Ascending aorta (tissue), 2 donors: ENCODE measurements around the gene PLB1. TPM values are rescaled to one million over a fixed set of nuclear protein-coding genes. Genes with fewer than 3 reads are reported as not detected.

ENCODE experiments used
- DNase-seq, 2 donors: peaks; one replicate each; pipeline ENCODE4 v3.0.0-alpha.2; 2019; ENCODE audit warnings: low spot score in 2 of 2
- H3K27ac ChIP-seq, 2 donors: fragments of 200-600 bp; sonication (generic); one replicate each; pipeline ENCODE4 v1.5.1; 2016 to 2017; ENCODE audit warnings: mild to moderate bottlenecking in 1 of 2
- H3K27me3 ChIP-seq: fragments of 200-600 bp; sonication (generic); one replicate; pipeline ENCODE4 v1.5.1; 2017
- H3K36me3 ChIP-seq, 2 donors: fragments of 200-600 bp; sonication (generic); one replicate each; pipeline ENCODE4 v1.5.1; 2016
- H3K4me1 ChIP-seq, 2 donors: fragments of 200-600 bp; sonication (generic); one replicate each; pipeline ENCODE4 v1.5.1; 2016 to 2017; ENCODE audit warnings: mild to moderate bottlenecking in 1 of 2
- H3K4me3 ChIP-seq, 2 donors: fragments of 200-600 bp; sonication (generic); one replicate each; pipeline ENCODE4 v1.5.1; 2016 to 2017; ENCODE audit warnings: mild to moderate bottlenecking in 1 of 2
- H3K9me3 ChIP-seq, 2 donors: fragments of 200-600 bp; sonication (generic); one replicate each; pipeline ENCODE4 v1.5.1; 2016
- intact Hi-C: fragments of 100-400 bp; cut with DNase I; formaldehyde crosslinking; loops from one replicate; pipeline ENCODE4 v1.15.1; 2023
- total RNA-seq: library from RNA; depleted of rRNA; stranded (reverse); fragments of >200 nt; gene quantifications from one replicate; pipeline ENCODE4 v1.1.0, GENCODE V29; 2016
- TF ChIP-seq, protein P1 (sequence below), 3 experiments: fragments of 200-600 bp in 2 of 3; fragments of 450-650 bp in 1 of 3; sonication (generic) in 2 of 3; IDR thresholded peaks; one replicate each; pipeline ENCODE4 v1.5.1; 2016 to 2019; ENCODE audit warnings: antibody characterized with exemption in 3 of 3, mild to moderate bottlenecking in 1 of 3, moderate library complexity in 1 of 3

Gene PLB1
- total RNA-seq, 1 donor from 2014 or later = 9.7 TPM

DNA sequence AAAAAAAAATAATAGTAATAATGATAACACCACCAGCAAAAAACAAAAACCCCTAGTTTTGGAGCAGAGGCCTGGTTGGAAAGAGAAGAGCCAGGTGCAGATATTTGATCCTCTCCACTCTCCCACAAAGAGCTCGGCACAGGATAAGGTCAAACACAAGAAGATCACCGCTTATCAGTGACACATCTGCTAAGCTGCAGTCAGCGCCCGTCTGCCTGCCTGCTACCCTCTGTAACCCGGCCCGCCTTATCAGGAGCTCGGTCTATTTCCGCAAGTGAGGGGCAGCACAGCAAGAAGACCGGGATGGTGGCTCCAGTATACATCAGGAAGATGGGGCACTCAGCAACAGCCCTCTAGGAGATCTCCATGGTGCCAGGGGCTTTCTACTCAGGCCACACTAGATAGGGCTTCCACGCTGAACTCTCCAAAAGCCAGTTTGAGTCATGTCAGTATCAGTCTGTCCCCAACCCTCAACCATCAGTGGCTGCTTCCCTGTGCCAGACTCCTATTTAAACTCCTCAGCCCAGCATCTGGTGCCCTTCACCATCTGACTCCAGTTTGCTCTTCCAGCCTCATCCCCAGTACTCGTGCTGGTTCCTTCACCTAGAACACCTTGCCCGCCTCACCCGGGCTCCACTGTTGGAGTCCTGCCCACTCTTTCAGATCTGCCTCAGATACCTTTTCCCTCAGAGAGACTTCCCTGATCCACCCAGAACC, 188.4 kb downstream of the PLB1 start:
- no peaks in the 10 kb centered on the region for H3K27me3 ChIP-seq
- H3K4me3 ChIP-seq = no peak overlapping the region
- peaks cover 6 to 30% of the 10 kb centered on the region in 2 donors for H3K4me1 ChIP-seq
- H3K27ac ChIP-seq = no peak overlapping the region
- TF ChIP-seq, protein P1, sequence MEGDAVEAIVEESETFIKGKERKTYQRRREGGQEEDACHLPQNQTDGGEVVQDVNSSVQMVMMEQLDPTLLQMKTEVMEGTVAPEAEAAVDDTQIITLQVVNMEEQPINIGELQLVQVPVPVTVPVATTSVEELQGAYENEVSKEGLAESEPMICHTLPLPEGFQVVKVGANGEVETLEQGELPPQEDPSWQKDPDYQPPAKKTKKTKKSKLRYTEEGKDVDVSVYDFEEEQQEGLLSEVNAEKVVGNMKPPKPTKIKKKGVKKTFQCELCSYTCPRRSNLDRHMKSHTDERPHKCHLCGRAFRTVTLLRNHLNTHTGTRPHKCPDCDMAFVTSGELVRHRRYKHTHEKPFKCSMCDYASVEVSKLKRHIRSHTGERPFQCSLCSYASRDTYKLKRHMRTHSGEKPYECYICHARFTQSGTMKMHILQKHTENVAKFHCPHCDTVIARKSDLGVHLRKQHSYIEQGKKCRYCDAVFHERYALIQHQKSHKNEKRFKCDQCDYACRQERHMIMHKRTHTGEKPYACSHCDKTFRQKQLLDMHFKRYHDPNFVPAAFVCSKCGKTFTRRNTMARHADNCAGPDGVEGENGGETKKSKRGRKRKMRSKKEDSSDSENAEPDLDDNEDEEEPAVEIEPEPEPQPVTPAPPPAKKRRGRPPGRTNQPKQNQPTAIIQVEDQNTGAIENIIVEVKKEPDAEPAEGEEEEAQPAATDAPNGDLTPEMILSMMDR (IDR thresholded peaks at IDR 0.05) = no peak
- intact Hi-C loops = no loop called here
- no peak for DNase-seq
- H3K9me3 ChIP-seq = no peaks in the 10 kb centered on the region
- no peaks in the 10 kb centered on the region for H3K36me3 ChIP-seq

DNA sequence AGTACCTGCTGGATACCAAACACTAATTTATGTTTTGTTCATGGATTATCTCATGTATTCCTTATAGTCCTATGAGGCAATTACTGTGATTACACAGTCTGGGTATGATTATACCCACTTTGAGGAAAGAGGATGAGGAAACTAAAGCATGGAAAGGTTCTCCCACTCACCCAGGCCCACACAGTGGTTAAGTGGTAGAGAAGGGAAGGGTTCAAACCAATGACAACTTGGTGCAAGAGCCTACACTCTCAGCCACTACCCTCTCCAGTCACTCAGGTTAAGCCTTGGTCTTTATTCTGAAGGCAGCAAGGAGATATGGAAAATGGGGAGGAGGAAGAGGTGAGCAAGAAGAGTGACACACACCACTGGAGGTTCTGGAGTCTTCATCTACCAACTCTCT, 191.3 kb downstream of the PLB1 start:
- intact Hi-C loops = no loop called here
- TF ChIP-seq, protein P1 (IDR thresholded peaks at IDR 0.05) = no peak
- Histone ChIP-seq H3K36me3 (no peaks in the 10 kb centered on the region), H3K27me3 (no peaks in the 10 kb centered on the region), H3K9me3 (no peaks in the 10 kb centered on the region), H3K4me1 (peaks cover 4 to 17% of the 10 kb centered on the region in 2 donors), H3K4me3 (no peak overlapping the region), H3K27ac (no peak overlapping the region)
- no peak for DNase-seq

DNA sequence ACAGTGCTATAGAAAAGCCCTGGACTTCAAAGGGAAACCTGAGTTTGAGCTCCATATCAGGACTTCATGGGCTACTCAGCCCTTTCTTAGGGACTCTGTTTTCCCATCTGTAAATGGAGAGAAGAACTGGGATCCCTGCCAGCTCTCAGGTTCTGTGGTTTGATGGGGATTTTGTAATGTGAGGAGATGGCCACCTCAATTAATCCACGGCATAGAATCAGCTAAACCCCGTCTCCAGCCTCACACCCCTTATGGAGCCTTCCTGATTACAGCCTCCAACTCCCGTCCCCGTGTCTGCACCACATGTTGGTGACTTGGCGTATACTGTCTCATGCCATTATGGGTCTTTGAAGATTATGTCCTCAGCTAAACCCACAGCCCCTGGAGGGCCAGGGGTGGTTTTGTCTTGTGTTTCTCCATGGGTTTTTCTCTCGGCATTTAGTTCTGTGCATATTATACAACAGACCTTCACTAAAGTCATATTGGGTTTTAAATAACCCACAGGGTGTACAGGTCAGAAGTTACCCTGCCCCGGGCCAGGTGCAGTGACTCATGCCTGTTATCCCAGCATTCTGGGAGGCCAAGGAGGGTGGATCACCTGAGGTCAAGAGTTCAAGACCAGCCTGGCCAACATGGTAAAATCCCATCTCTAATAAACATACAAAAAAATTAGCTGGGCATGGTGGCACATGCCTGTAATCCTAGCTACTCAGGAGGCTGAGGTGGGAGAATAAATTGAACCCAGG, 192.0 kb downstream of the PLB1 start:
- DNase-seq = no peak
- no peaks in the 10 kb centered on the region for H3K36me3 ChIP-seq
- intact Hi-C loops = no loop called here
- peaks cover 4 to 12% of the 10 kb centered on the region in 2 donors for H3K4me1 ChIP-seq
- no peaks in the 10 kb centered on the region for H3K27me3 ChIP-seq
- H3K9me3 ChIP-seq = no peaks in the 10 kb centered on the region
- TF ChIP-seq, protein P1 (IDR thresholded peaks at IDR 0.05) = no peak
- H3K4me3 ChIP-seq = no peak overlapping the region
- no peak overlapping the region for H3K27ac ChIP-seq

DNA sequence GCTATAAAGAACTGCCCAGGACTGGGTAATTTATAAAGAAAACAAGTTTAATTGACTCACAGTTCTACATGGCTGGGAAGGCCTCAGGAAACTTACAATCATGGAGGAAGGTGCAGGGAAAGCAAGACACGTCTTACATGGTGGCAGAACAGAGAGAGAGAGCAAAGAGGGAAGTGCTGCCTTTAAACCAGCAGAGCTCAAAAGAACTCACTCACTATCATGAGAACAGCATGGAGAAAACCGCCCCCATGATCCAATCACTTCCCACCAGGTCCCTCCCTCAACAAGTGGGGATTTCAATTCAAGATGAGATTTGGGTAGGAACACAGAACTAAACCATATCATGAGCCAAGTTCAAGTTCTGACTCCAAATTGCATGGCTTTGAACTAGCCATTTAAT, 193.0 kb downstream of the PLB1 start:
- Histone ChIP-seq H3K4me1 (peaks cover 0 to 3% of the 10 kb centered on the region in 2 donors), H3K27me3 (no peaks in the 10 kb centered on the region), H3K27ac (no peak overlapping the region), H3K9me3 (no peaks in the 10 kb centered on the region), H3K4me3 (no peak overlapping the region), H3K36me3 (no peaks in the 10 kb centered on the region)
- DNase-seq = no peak
- intact Hi-C loops = no loop called here
- TF ChIP-seq, protein P1 (IDR thresholded peaks at IDR 0.05) = no peak

DNA sequence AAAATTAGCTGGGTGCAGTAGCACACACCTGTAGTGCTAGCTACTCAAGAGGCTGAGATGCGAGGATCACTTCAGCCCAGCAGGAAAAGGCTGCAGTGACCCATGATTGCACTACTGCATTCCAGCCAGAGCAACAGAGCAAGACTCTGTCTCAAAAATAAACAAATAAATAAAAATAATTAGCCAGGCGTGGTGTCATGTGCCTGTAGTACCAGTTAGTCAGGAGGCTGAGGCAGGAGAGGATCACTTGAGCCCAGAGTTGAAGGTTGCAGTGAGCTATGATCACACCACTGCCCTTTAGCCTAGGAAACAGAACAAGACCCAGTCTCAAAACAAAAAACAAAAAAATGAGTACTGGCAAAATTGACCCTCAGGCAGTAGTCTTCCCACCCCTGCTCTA, 193.9 kb downstream of the PLB1 start:
- Histone ChIP-seq H3K27ac (no peak overlapping the region), H3K4me1 (no peaks in the 10 kb centered on the region), H3K4me3 (no peak overlapping the region), H3K36me3 (no peaks in the 10 kb centered on the region), H3K9me3 (no peaks in the 10 kb centered on the region), H3K27me3 (no peaks in the 10 kb centered on the region)
- intact Hi-C loops = no loop called here
- TF ChIP-seq, protein P1 (IDR thresholded peaks at IDR 0.05) = no peak
- DNase-seq = no peak
